Keratinocyte (primary cell): ENCODE data around the gene OR10A2. TPM values are rescaled to one million over a fixed set of nuclear protein-coding genes. Genes with fewer than 3 reads are reported as not detected.
"Not testable (repeated sequence)": the region's sequence is repeated elsewhere in the genome, so short reads cannot be mapped to it uniquely, and the experiment has no call there.

ENCODE experiments used
- DNase-seq: peaks from one replicate; pipeline ENCODE4 v3.0.0-alpha.2; 2011; ENCODE audit warnings: low read depth, missing footprints, low spot score
- FAIRE-seq: peaks from 2 replicates; lab custom pipeline; 2011; peaks lifted over from hg19 to GRCh38; lab: Jason Lieb, UNC
- H2AFZ ChIP-seq: 2 replicates; pipeline ENCODE4 v1.6.0; 2012; ENCODE audit warnings: low read length, control low read depth, inconsistent platforms; ENCODE audit not compliant: control insufficient read depth
- H3K27ac ChIP-seq: 2 replicates; pipeline ENCODE4 v1.5.1; 2011; ENCODE audit warnings: low read length; ENCODE audit not compliant: control insufficient read depth, insufficient read depth
- H3K27me3 ChIP-seq: 3 replicates; pipeline ENCODE4 v1.6.0; 2011; ENCODE audit warnings: low read length; ENCODE audit not compliant: control insufficient read depth, insufficient read depth; ENCODE audit errors: extremely low read depth
- H3K36me3 ChIP-seq, 2 experiments: 2 replicates in 1 of 2; 3 replicates in 1 of 2; pipeline ENCODE4 v1.5.1; 2011; ENCODE audit warnings: low read length in 2 of 2, mild to moderate bottlenecking in 1 of 2; ENCODE audit not compliant: control insufficient read depth in 2 of 2, insufficient read depth in 2 of 2; ENCODE audit errors: extremely low read depth in 1 of 2
- H3K4me1 ChIP-seq: 3 replicates; pipeline ENCODE4 v1.5.1; 2011; ENCODE audit warnings: low read length; ENCODE audit not compliant: control insufficient read depth, insufficient read depth; ENCODE audit errors: extremely low read depth
- H3K4me2 ChIP-seq: 3 replicates; pipeline ENCODE4 v1.6.0; 2011; ENCODE audit warnings: low read depth, low read length; ENCODE audit not compliant: control insufficient read depth, insufficient read depth; ENCODE audit errors: extremely low read depth
- H3K4me3 ChIP-seq, 3 experiments: fragments of 200-600 bp in 1 of 3; sonication (generic) in 1 of 3; 2 replicates in 2 of 3; 3 replicates in 1 of 3; pipeline ENCODE4 v1.5.1; 2011 to 2016; ENCODE audit warnings: low read length in 3 of 3, mild to moderate bottlenecking in 3 of 3, control low read depth in 2 of 3, inconsistent platforms in 1 of 3, low read depth in 1 of 3, mixed read lengths in 1 of 3, mixed run types in 1 of 3, moderate library complexity in 1 of 3; ENCODE audit not compliant: control insufficient read depth in 2 of 3, insufficient read depth in 2 of 3; ENCODE audit errors: extremely low read depth in 1 of 3
- H3K79me2 ChIP-seq: 2 replicates; pipeline ENCODE4 v1.6.0; 2012; ENCODE audit warnings: low read length; ENCODE audit not compliant: control insufficient read depth, insufficient read depth
- H3K9ac ChIP-seq: 3 replicates; pipeline ENCODE4 v1.6.0; 2011; ENCODE audit warnings: low read length; ENCODE audit not compliant: control insufficient read depth, insufficient read depth; ENCODE audit errors: extremely low read depth
- H3K9me1 ChIP-seq: 3 replicates; pipeline ENCODE4 v1.6.0; 2011; ENCODE audit warnings: low read length; ENCODE audit not compliant: control insufficient read depth, insufficient read depth; ENCODE audit errors: extremely low read depth
- H3K9me3 ChIP-seq: 2 replicates; pipeline ENCODE4 v1.5.1; 2012; ENCODE audit warnings: low read depth, low read length; ENCODE audit not compliant: control insufficient read depth
- H4K20me1 ChIP-seq: 3 replicates; pipeline ENCODE4 v1.6.0; 2011; ENCODE audit warnings: low read length; ENCODE audit not compliant: control insufficient read depth, insufficient read depth; ENCODE audit errors: extremely low read depth
- EZH2 ChIP-seq: IDR thresholded peaks from one replicate; pipeline ENCODE4 v1.6.1; 2012; ENCODE audit warnings: inconsistent platforms, mild to moderate bottlenecking, low read length, moderate library complexity
- dilution Hi-C: fragments of 300-500 bp; cut with MboI; formaldehyde crosslinking; loops from one replicate; pipeline ENCODE4 v1.7.0; 2020; ENCODE audit warnings: low sequenced_read_pairs; ENCODE audit not compliant: extremely low pct_ligation_motif_present
- polyA plus RNA-seq, 5 experiments: library from polyadenylated mRNA; depleted of rRNA in 3 of 5; stranded (reverse) in 3 of 5; stranded (forward) in 1 of 5; unstranded in 1 of 5; fragments of >200 nt; gene quantifications; 1 replicate in 1 of 5; 2 replicates in 3 of 5; 3 replicates in 1 of 5; pipeline versions ENCODE4 v1.2.1 to v1.2.3, GENCODE V29; 2011 to 2012; ENCODE audit warnings: missing spikeins in 2 of 5, low read depth in 1 of 5, low replicate concordance in 1 of 5
- TF ChIP-seq, protein P1 (sequence below), 3 experiments: IDR thresholded peaks in 1 of 3; conservative IDR thresholded peaks in 1 of 3; optimal IDR thresholded peaks in 1 of 3; 2 replicates in 2 of 3; 3 replicates in 1 of 3; pipeline versions ENCODE3 to v1.5.1; 2011; ENCODE audit warnings: low read length in 3 of 3, mild to moderate bottlenecking in 3 of 3, moderate library complexity in 2 of 3, control low read depth in 1 of 3, inconsistent platforms in 1 of 3; ENCODE audit not compliant: insufficient read depth in 2 of 3; ENCODE audit errors: extremely low read depth in 1 of 3

Gene OR10A2
- polyA plus RNA-seq, 1 donor (not counting 4 experiments of a cell fraction or from before 2014, with no cell fraction given) = not detected

DNA sequence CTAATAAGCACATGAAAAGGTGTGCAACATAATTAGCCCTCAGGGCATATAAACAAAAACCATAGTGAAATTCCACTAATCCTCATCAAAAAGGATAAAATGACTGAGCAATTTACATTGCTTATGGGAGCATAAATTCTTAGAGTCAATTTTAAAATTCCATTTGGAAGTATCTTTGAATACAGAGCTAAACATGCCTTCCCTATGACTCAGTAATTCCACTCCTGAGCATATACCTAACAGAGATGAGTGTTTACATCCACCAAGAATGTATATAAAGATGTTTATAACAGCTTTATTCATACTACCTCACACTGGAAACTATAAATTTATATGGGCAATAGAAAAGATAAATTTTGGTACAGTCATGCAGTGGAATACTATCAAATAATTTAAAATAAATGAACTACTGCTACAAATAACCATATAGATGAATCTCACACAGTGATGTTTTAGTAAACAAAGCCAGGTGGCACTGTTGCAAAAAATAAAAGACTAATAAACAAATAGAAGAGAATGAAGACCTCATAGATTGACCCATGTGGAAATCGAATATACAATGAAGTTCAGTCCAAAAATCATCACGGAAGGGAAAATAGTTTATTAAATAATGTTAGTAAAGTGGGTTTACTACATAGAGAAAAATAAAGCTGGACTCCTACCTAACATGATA is 37.6 kb downstream of the OR10A2 start:
- no peak for FAIRE-seq

DNA sequence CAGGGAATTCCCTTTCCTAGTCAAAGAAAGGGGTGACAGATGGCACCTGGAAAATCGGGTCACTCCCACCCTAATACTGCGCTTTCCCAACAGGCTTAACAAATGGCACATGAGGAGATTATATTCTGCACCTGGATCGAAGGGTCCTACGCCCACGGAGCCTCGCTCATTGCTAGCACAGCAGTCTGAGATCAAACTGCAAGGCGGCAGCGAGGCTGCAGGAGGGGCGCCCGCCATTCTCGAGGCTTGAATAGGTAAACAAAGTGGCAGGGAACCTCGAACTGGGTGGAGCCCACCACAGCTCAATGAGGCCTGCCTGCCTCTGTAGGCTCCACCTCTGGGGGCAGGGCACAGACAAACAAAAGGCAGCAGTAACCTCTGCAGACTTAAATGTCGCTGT is 41.9 kb downstream of the OR10A2 start:
- H3K4me1 ChIP-seq, H4K20me1 ChIP-seq, H2AFZ ChIP-seq, dilution Hi-C loops, H3K27me3 ChIP-seq, H3K36me3 ChIP-seq, H3K27ac ChIP-seq, DNase-seq, H3K4me2 ChIP-seq, H3K9ac ChIP-seq, H3K4me3 ChIP-seq, H3K9me1 ChIP-seq, H3K79me2 ChIP-seq, H3K9me3 ChIP-seq, FAIRE-seq: not testable (repeated sequence)

More for the DNA sequence above, 37.6 kb downstream of the OR10A2 start:
- Histone ChIP-seq H3K4me1 (no peaks in the 10 kb centered on the region), H3K79me2 (no peaks in the 10 kb centered on the region), H3K27me3 (no peaks in the 10 kb centered on the region), H3K36me3 (no peaks in the 10 kb centered on the region), H3K4me3 (no peak overlapping the region), H3K9me1 (no peaks in the 10 kb centered on the region), H3K9me3 (no peaks in the 10 kb centered on the region), H3K27ac (no peak overlapping the region), H3K4me2 (no peak overlapping the region), H3K9ac (no peak overlapping the region), H2AFZ (no peak overlapping the region), H4K20me1 (no peaks in the 10 kb centered on the region)
- dilution Hi-C loops = no loop called here
- no peak for TF ChIP-seq EZH2
- DNase-seq = peak; percentile 4

DNA sequence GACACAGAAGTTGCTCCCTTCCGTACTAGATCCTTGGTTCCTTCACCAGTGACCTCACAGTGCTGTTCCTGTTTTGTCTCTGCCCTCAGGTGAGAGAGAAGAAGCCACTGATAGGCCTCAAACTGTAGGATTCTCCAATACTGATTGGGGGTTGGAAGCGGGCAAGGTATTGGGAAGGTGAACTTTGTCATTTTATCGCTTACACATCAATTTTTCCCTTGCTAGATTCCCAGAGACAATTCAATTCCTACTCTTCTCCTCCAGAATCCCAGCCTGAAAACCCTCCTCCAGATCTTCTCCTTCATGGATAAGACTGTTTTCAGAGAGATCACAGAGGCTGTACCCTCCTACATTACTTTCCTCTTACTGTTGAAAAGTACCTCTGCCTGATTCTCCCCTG is 48.5 kb downstream of the OR10A2 start:
- H3K27ac ChIP-seq = no peak overlapping the region
- no peak overlapping the region for H3K4me2 ChIP-seq
- no peak for DNase-seq
- TF ChIP-seq EZH2 = no peak
- TF ChIP-seq, protein P1, sequence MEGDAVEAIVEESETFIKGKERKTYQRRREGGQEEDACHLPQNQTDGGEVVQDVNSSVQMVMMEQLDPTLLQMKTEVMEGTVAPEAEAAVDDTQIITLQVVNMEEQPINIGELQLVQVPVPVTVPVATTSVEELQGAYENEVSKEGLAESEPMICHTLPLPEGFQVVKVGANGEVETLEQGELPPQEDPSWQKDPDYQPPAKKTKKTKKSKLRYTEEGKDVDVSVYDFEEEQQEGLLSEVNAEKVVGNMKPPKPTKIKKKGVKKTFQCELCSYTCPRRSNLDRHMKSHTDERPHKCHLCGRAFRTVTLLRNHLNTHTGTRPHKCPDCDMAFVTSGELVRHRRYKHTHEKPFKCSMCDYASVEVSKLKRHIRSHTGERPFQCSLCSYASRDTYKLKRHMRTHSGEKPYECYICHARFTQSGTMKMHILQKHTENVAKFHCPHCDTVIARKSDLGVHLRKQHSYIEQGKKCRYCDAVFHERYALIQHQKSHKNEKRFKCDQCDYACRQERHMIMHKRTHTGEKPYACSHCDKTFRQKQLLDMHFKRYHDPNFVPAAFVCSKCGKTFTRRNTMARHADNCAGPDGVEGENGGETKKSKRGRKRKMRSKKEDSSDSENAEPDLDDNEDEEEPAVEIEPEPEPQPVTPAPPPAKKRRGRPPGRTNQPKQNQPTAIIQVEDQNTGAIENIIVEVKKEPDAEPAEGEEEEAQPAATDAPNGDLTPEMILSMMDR (optimal IDR thresholded peaks at IDR 0.05 in 1 of 3, IDR thresholded peaks at IDR 0.05 in 1 of 3, conservative IDR thresholded peaks at IDR 0.05 in 1 of 3; ENCODE audit: extremely low read depth in 1 of 3, insufficient read depth in 2 of 3, low read length in 3 of 3) = no peak
- no peaks in the 10 kb centered on the region for H3K27me3 ChIP-seq
- H4K20me1 ChIP-seq = no peaks in the 10 kb centered on the region
- no peak overlapping the region for H3K9ac ChIP-seq
- H3K4me1 ChIP-seq = no peaks in the 10 kb centered on the region
- no peaks in the 10 kb centered on the region for H3K79me2 ChIP-seq
- dilution Hi-C loops = no loop called here
- no peak for FAIRE-seq
- H3K9me1 ChIP-seq = no peaks in the 10 kb centered on the region
- H3K36me3 ChIP-seq = no peaks in the 10 kb centered on the region
- no peak overlapping the region for H3K4me3 ChIP-seq
- no peak overlapping the region for H2AFZ ChIP-seq
- H3K9me3 ChIP-seq = no peaks in the 10 kb centered on the region
